ENCODE data around the gene CSH2. TPM values are rescaled to one million over a fixed set of nuclear protein-coding genes. Genes with fewer than 3 reads are reported as not detected.
A peak's percentile ranks its signal among the peaks of the same experiment; 100 is the strongest.

CSH2 gene
- total and polyA plus RNA-seq, 2 of the 13 experiments (the other 11 are each of a cell fraction or from before 2014, with no cell fraction given), result not detected

DNA sequence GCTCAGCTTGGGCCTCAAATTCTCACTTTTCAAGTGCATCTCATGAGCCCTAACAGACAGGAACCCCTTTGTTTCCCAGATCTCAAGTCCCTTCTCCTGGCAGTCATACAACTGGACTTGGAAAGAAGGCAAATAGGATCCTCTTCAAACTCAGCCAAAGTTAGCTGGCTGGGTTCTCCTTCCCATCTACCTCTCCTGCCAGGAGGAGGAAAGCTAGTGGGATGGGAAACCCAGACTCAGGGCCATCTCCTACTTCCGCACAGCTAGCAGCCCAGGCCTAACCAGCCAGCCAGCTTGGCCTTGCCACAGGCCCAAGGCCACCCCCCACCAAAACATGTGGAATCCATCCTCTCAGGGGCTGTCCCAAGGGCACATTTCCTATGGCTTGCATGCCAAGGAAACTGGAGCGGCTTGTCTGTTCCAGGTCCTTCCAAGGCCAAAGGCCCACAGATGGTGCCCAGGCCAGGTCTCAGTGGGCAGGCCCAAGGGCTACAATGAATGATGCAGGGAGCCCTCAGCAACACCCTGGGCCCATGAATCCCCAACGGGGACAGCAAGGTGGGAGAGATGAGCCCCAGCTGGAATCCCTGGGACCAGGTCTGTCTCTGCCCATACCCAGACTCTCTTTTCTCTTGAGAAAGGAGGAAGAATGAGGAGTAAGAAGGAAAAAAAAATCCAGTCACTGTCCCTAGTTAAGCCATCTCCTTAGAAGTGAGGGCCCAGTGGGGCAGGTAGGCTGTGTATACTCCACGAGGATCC, 32.7 kb downstream of the CSH2 start (continued):
- TF ChIP-seq ARNT2 (CRISPR knock-in tag; IDR thresholded peaks at IDR 0.05; ENCODE audit: low read depth) (peak; percentile 46; the same call in 1 of the 2 replicates), SRSF4 (IDR thresholded peaks at IDR 0.05; ENCODE audit: low read depth, low read length, poor library complexity, severe bottlenecking) (no peak), KDM3A (CRISPR knock-in tag; IDR thresholded peaks at IDR 0.05; ENCODE audit: low read depth) (no peak), CBX5 (CRISPR knock-in tag; IDR thresholded peaks at IDR 0.05; ENCODE audit: borderline replicate concordance) (no peak), SALL2 (CRISPR knock-in tag; IDR thresholded peaks at IDR 0.05) (no peak), PAWR (CRISPR knock-in tag; IDR thresholded peaks at IDR 0.05; ENCODE audit: borderline replicate concordance) (0 out of 2 replicates have a peak, but pooled peaks have one; percentile 21), NKX3-1 (CRISPR knock-in tag; IDR thresholded peaks at IDR 0.05) (no peak), ZNF563 (CRISPR knock-in tag; IDR thresholded peaks at IDR 0.05) (peak; percentile 44; the same call in 1 of the 2 replicates), ZFY (CRISPR knock-in tag; IDR thresholded peaks at IDR 0.05) (peak; percentile 49), ELF3 (CRISPR knock-in tag; IDR thresholded peaks at IDR 0.05) (no peak), ATF7-NPFF (CRISPR knock-in tag; IDR thresholded peaks at IDR 0.05; ENCODE audit: low read depth) (no peak; the same call in 1 of the 2 replicates), ZBTB38 (CRISPR knock-in tag; IDR thresholded peaks at IDR 0.05) (0 out of 2 replicates have a peak, but pooled peaks have one; percentile 64), EZH2 (conservative IDR thresholded peaks at IDR 0.05; ENCODE audit: low read depth, low read length) (no peak), TBP (CRISPR knock-in tag; IDR thresholded peaks at IDR 0.05) (no peak)
- TF ChIP-seq, protein P1, sequence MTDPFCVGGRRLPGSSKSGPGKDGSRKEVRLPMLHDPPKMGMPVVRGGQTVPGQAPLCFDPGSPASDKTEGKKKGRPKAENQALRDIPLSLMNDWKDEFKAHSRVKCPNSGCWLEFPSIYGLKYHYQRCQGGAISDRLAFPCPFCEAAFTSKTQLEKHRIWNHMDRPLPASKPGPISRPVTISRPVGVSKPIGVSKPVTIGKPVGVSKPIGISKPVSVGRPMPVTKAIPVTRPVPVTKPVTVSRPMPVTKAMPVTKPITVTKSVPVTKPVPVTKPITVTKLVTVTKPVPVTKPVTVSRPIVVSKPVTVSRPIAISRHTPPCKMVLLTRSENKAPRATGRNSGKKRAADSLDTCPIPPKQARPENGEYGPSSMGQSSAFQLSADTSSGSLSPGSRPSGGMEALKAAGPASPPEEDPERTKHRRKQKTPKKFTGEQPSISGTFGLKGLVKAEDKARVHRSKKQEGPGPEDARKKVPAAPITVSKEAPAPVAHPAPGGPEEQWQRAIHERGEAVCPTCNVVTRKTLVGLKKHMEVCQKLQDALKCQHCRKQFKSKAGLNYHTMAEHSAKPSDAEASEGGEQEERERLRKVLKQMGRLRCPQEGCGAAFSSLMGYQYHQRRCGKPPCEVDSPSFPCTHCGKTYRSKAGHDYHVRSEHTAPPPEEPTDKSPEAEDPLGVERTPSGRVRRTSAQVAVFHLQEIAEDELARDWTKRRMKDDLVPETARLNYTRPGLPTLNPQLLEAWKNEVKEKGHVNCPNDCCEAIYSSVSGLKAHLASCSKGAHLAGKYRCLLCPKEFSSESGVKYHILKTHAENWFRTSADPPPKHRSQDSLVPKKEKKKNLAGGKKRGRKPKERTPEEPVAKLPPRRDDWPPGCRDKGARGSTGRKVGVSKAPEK (CRISPR knock-in tag; IDR thresholded peaks at IDR 0.05; ENCODE audit: borderline replicate concordance), result no peak
- TF ChIP-seq, protein P2, sequence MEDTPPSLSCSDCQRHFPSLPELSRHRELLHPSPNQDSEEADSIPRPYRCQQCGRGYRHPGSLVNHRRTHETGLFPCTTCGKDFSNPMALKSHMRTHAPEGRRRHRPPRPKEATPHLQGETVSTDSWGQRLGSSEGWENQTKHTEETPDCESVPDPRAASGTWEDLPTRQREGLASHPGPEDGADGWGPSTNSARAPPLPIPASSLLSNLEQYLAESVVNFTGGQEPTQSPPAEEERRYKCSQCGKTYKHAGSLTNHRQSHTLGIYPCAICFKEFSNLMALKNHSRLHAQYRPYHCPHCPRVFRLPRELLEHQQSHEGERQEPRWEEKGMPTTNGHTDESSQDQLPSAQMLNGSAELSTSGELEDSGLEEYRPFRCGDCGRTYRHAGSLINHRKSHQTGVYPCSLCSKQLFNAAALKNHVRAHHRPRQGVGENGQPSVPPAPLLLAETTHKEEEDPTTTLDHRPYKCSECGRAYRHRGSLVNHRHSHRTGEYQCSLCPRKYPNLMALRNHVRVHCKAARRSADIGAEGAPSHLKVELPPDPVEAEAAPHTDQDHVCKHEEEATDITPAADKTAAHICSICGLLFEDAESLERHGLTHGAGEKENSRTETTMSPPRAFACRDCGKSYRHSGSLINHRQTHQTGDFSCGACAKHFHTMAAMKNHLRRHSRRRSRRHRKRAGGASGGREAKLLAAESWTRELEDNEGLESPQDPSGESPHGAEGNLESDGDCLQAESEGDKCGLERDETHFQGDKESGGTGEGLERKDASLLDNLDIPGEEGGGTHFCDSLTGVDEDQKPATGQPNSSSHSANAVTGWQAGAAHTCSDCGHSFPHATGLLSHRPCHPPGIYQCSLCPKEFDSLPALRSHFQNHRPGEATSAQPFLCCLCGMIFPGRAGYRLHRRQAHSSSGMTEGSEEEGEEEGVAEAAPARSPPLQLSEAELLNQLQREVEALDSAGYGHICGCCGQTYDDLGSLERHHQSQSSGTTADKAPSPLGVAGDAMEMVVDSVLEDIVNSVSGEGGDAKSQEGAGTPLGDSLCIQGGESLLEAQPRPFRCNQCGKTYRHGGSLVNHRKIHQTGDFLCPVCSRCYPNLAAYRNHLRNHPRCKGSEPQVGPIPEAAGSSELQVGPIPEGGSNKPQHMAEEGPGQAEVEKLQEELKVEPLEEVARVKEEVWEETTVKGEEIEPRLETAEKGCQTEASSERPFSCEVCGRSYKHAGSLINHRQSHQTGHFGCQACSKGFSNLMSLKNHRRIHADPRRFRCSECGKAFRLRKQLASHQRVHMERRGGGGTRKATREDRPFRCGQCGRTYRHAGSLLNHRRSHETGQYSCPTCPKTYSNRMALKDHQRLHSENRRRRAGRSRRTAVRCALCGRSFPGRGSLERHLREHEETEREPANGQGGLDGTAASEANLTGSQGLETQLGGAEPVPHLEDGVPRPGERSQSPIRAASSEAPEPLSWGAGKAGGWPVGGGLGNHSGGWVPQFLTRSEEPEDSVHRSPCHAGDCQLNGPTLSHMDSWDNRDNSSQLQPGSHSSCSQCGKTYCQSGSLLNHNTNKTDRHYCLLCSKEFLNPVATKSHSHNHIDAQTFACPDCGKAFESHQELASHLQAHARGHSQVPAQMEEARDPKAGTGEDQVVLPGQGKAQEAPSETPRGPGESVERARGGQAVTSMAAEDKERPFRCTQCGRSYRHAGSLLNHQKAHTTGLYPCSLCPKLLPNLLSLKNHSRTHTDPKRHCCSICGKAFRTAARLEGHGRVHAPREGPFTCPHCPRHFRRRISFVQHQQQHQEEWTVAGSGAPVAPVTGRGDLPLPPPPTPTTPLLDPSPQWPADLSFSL (CRISPR knock-in tag; IDR thresholded peaks at IDR 0.05), result peak; percentile 51; the same call in 1 of the 2 replicates
- TF ChIP-seq, protein P3, sequence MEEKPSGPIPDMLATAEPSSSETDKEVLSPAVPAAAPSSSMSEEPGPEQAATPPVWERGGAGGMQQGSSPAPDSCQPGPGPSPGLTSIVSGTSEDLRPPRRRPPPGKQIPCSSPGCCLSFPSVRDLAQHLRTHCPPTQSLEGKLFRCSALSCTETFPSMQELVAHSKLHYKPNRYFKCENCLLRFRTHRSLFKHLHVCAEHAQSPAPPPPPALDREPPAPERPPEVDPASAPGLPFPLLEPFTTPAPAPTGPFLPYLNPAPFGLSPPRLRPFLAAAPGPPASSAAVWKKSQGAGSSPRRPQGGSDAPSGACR (CRISPR knock-in tag; IDR thresholded peaks at IDR 0.05), result 0 out of 2 replicates have a peak, but pooled peaks have one; percentile 11
